Panc1 (cell line): ENCODE data around the gene TTC28.

ENCODE experiments used
- POLR2AphosphoS5 ChIP-seq: IDR thresholded peaks from 2 replicates; pipeline ENCODE4 v1.6.1; 2012; ENCODE audit warnings: mild to moderate bottlenecking, low read depth, low read length, moderate library complexity
- SIN3A ChIP-seq: IDR thresholded peaks from 2 replicates; pipeline ENCODE4 v1.6.1; 2012; ENCODE audit warnings: low read depth, mild to moderate bottlenecking, low read length, moderate library complexity, borderline replicate concordance; ENCODE audit not compliant: insufficient read depth
- TF ChIP-seq, protein P1 (sequence below): fragments of 450-650 bp; IDR thresholded peaks from 2 replicates; pipeline ENCODE4 v1.5.1; 2017; ENCODE audit warnings: mild to moderate bottlenecking
- TF ChIP-seq, protein P2 (sequence below), 2 experiments: IDR thresholded peaks; 2 replicates each; pipeline ENCODE4 v1.6.1; 2011 to 2012; ENCODE audit warnings: low read depth in 2 of 2, control low read depth in 1 of 2, low read length in 1 of 2, mild to moderate bottlenecking in 1 of 2, moderate library complexity in 1 of 2; ENCODE audit not compliant: insufficient read depth in 1 of 2

DNA sequence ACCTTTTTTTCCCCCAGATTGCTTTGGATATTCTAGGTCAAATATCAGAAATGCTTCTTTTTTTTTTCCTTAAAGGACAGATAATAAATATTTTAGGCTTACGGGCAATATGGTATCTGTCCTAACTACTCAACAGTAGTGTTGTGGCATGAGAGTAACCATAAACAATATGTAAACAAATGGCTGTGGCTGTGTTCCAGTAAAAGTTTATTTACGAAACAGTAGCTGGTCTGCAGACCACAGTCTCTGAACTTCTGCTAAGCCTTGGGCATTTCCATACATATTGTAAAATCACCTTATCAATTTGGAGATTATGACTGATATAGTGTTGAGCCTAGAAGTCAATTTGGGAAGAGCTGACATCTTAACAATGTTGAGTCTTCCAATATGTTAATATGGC lies 621.6 kb downstream of the TTC28 start:
- TF ChIP-seq POLR2AphosphoS5, result no peak
- TF ChIP-seq, protein P1, sequence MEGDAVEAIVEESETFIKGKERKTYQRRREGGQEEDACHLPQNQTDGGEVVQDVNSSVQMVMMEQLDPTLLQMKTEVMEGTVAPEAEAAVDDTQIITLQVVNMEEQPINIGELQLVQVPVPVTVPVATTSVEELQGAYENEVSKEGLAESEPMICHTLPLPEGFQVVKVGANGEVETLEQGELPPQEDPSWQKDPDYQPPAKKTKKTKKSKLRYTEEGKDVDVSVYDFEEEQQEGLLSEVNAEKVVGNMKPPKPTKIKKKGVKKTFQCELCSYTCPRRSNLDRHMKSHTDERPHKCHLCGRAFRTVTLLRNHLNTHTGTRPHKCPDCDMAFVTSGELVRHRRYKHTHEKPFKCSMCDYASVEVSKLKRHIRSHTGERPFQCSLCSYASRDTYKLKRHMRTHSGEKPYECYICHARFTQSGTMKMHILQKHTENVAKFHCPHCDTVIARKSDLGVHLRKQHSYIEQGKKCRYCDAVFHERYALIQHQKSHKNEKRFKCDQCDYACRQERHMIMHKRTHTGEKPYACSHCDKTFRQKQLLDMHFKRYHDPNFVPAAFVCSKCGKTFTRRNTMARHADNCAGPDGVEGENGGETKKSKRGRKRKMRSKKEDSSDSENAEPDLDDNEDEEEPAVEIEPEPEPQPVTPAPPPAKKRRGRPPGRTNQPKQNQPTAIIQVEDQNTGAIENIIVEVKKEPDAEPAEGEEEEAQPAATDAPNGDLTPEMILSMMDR, result no peak
- no peak for TF ChIP-seq SIN3A
- TF ChIP-seq, protein P2, sequence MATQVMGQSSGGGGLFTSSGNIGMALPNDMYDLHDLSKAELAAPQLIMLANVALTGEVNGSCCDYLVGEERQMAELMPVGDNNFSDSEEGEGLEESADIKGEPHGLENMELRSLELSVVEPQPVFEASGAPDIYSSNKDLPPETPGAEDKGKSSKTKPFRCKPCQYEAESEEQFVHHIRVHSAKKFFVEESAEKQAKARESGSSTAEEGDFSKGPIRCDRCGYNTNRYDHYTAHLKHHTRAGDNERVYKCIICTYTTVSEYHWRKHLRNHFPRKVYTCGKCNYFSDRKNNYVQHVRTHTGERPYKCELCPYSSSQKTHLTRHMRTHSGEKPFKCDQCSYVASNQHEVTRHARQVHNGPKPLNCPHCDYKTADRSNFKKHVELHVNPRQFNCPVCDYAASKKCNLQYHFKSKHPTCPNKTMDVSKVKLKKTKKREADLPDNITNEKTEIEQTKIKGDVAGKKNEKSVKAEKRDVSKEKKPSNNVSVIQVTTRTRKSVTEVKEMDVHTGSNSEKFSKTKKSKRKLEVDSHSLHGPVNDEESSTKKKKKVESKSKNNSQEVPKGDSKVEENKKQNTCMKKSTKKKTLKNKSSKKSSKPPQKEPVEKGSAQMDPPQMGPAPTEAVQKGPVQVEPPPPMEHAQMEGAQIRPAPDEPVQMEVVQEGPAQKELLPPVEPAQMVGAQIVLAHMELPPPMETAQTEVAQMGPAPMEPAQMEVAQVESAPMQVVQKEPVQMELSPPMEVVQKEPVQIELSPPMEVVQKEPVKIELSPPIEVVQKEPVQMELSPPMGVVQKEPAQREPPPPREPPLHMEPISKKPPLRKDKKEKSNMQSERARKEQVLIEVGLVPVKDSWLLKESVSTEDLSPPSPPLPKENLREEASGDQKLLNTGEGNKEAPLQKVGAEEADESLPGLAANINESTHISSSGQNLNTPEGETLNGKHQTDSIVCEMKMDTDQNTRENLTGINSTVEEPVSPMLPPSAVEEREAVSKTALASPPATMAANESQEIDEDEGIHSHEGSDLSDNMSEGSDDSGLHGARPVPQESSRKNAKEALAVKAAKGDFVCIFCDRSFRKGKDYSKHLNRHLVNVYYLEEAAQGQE (IDR thresholded peaks at IDR 0.05; ENCODE audit: insufficient read depth in 1 of 2, low read depth in 2 of 2, low read length in 1 of 2), result no peak
